Suprapubic skin (tissue), 4 donors: Measurements from ENCODE around the gene RAPGEFL1. TPM values are rescaled to one million over a fixed set of nuclear protein-coding genes. Genes with fewer than 3 reads are reported as not detected.

ENCODE experiments used
- DNase-seq, 2 donors: peaks; one replicate each; pipeline ENCODE4 v3.0.0-alpha.2; 2019; ENCODE audit warnings: low spot score in 2 of 2
- H3K27ac ChIP-seq: fragments of 200-600 bp; sonication (generic); one replicate; pipeline ENCODE4 v1.5.1; 2019
- H3K27me3 ChIP-seq: fragments of 200-600 bp; sonication (generic); one replicate; pipeline ENCODE4 v1.5.1; 2019
- H3K36me3 ChIP-seq: fragments of 200-600 bp; sonication (generic); one replicate; pipeline ENCODE4 v1.5.1; 2019
- H3K4me1 ChIP-seq: fragments of 200-600 bp; sonication (generic); one replicate; pipeline ENCODE4 v1.5.1; 2019
- H3K4me3 ChIP-seq: fragments of 200-600 bp; sonication (generic); one replicate; pipeline ENCODE4 v1.5.1; 2019; ENCODE audit warnings: mild to moderate bottlenecking
- H3K9me3 ChIP-seq: fragments of 200-600 bp; sonication (generic); one replicate; pipeline ENCODE4 v1.5.1; 2019
- EP300 ChIP-seq: sonication (generic); formaldehyde crosslinking; IDR thresholded peaks from one replicate; pipeline ENCODE4 v1.6.1; 2017; ENCODE audit warnings: antibody characterized with exemption
- POLR2A ChIP-seq, 2 donors: fragments of 450-650 bp; IDR thresholded peaks; one replicate each; pipeline ENCODE4 v1.6.1; 2017; ENCODE audit warnings: antibody characterized with exemption in 2 of 2, mild to moderate bottlenecking in 2 of 2, moderate library complexity in 2 of 2
- POLR2AphosphoS5 ChIP-seq, 3 donors: sonication (generic); formaldehyde crosslinking; IDR thresholded peaks; one replicate each; pipeline ENCODE4 v1.6.1; 2017; ENCODE audit warnings: antibody characterized with exemption in 3 of 3
- WGBS: methylation state at CpG from one replicate; pipeline ENCODE4 v1.1.5; 2018; 5-methylcytosine and 5-hydroxymethylcytosine counted together
- total RNA-seq, 4 donors: library from RNA; depleted of rRNA; stranded (reverse); fragments of >200 nt; gene quantifications; one replicate each; pipeline ENCODE4 v1.1.0, GENCODE V29; 2016
- TF ChIP-seq, protein P1 (sequence below), 2 donors: fragments of 200-600 bp in 1 of 2; fragments of 450-650 bp in 1 of 2; sonication (generic) in 1 of 2; IDR thresholded peaks; one replicate each; pipeline ENCODE4 v1.5.1; 2016 to 2019; ENCODE audit warnings: antibody characterized with exemption in 2 of 2, mild to moderate bottlenecking in 1 of 2, moderate library complexity in 1 of 2

Gene RAPGEFL1
- total RNA-seq, 4 donors from 2014 or later: 221 to 547 (median 297) TPM

DNA sequence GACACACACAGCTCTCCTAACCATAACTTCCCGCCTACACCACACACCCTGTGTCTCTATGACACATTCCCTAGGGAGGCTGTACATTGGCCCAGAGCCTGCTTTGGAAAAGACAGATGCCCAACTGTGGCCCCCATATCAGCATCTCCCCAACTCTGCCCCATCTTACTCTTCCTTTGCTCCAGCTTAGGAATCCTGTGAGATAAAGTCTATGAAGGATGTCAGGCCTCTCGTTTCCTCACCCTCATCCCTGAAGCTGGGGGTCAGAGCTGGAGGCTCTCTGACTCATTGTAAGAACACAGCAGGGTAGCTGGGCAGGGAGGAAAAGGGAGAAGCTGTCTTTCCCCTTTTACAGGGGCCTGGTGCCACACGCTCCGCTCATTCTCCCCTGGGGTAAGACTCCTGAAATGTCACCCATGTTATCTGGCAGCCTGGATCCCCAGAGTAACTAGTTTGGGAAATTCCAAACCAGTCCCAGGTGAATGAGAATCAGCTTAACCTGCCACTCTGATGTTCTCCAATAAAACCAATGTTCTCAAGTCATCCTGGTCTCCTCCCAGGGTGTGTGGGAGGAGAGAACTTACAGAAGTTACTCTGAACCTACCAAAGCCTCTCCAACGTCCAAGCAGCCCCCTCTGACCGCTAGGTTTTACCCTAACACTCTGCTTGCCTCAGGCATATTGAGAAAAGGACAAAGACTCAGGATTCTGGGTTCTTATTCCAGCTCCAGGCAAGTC is 2.8 kb downstream of the RAPGEFL1 start:
- TF ChIP-seq, protein P1, sequence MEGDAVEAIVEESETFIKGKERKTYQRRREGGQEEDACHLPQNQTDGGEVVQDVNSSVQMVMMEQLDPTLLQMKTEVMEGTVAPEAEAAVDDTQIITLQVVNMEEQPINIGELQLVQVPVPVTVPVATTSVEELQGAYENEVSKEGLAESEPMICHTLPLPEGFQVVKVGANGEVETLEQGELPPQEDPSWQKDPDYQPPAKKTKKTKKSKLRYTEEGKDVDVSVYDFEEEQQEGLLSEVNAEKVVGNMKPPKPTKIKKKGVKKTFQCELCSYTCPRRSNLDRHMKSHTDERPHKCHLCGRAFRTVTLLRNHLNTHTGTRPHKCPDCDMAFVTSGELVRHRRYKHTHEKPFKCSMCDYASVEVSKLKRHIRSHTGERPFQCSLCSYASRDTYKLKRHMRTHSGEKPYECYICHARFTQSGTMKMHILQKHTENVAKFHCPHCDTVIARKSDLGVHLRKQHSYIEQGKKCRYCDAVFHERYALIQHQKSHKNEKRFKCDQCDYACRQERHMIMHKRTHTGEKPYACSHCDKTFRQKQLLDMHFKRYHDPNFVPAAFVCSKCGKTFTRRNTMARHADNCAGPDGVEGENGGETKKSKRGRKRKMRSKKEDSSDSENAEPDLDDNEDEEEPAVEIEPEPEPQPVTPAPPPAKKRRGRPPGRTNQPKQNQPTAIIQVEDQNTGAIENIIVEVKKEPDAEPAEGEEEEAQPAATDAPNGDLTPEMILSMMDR (IDR thresholded peaks at IDR 0.05): no peak
- TF ChIP-seq EP300 (no peak), POLR2A (IDR thresholded peaks at IDR 0.05) (no peak), POLR2AphosphoS5 (IDR thresholded peaks at IDR 0.05) (no peak)
- 54% methylated on average over 6 of the region's 6 CpGs for WGBS
- no peak for DNase-seq
- H3K36me3 ChIP-seq: peaks cover 4% of the 10 kb centered on the region
- H3K4me3 ChIP-seq: peak overlapping the region; percentile 67
- H3K27me3 ChIP-seq: no peaks in the 10 kb centered on the region
- H3K4me1 ChIP-seq: peaks cover 50% of the 10 kb centered on the region
- H3K9me3 ChIP-seq: no peaks in the 10 kb centered on the region
- H3K27ac ChIP-seq: peak overlapping the region; percentile 88

- peaks cover 4% of the 10 kb centered on the region for H3K36me3 ChIP-seq
- H3K9me3 ChIP-seq: no peaks in the 10 kb centered on the region
- TF ChIP-seq POLR2AphosphoS5 (IDR thresholded peaks at IDR 0.05): peak in 1 of 3 donors; percentile 62
- no peak for TF ChIP-seq POLR2A (IDR thresholded peaks at IDR 0.05)
- no peaks in the 10 kb centered on the region for H3K27me3 ChIP-seq
- H3K4me1 ChIP-seq: peaks cover 50% of the 10 kb centered on the region
- DNase-seq: no peak
- peak overlapping the region; percentile 67 for H3K4me3 ChIP-seq
- peak overlapping the region; percentile 88 for H3K27ac ChIP-seq
- no CpG with 5 or more reads among the region's 5 CpGs for WGBS
Measured at GRCh38 chr17:40180694-40181093, 3.4 kb downstream of the RAPGEFL1 start.

DNA sequence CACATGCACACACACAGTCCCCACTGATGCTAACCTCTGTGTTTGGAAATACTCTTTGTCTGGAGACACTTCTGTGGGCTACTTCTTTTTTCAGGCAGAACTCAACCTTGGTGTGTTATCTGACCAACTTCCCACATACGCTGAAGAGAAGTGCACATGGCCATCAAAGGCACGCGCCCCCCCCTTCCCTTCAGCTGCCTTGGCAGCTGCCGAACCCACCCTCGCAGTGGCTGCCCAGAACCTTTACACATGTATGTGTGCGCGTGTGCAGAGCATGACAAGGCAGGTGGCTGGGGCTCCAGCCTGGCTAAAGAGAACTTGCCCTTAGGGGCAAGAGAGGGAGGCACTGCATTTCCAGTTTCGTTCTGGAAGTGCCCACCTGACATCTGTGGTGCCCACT is 3.9 kb downstream of the RAPGEFL1 start:
- H3K9me3 ChIP-seq: no peaks in the 10 kb centered on the region
- H3K27me3 ChIP-seq: no peaks in the 10 kb centered on the region
- no peak for TF ChIP-seq POLR2A (IDR thresholded peaks at IDR 0.05)
- TF ChIP-seq POLR2AphosphoS5 (IDR thresholded peaks at IDR 0.05): no peak
- TF ChIP-seq, protein P1 (IDR thresholded peaks at IDR 0.05): no peak
- no peak for TF ChIP-seq EP300
- 71% methylated on average over 8 of the region's 8 CpGs for WGBS
- peaks cover 4% of the 10 kb centered on the region for H3K36me3 ChIP-seq
- no peak overlapping the region for H3K4me3 ChIP-seq
- peak overlapping the region; percentile 35 for H3K27ac ChIP-seq
- H3K4me1 ChIP-seq: peaks cover 45% of the 10 kb centered on the region
- no peak for DNase-seq

GRCh38 chr17:40182606-40183005 is 5.3 kb downstream of the RAPGEFL1 start:
- DNase-seq: no peak
- Histone ChIP-seq H3K9me3 (no peaks in the 10 kb centered on the region), H3K36me3 (peaks cover 4% of the 10 kb centered on the region), H3K4me1 (peaks cover 34% of the 10 kb centered on the region), H3K27ac (no peak overlapping the region), H3K4me3 (no peak overlapping the region), H3K27me3 (no peaks in the 10 kb centered on the region)
- 75% methylated on average over 5 of the region's 6 CpGs for WGBS
- no peak for TF ChIP-seq EP300
- TF ChIP-seq, protein P1 (IDR thresholded peaks at IDR 0.05): no peak
- TF ChIP-seq POLR2AphosphoS5 (IDR thresholded peaks at IDR 0.05): no peak
- TF ChIP-seq POLR2A (IDR thresholded peaks at IDR 0.05): no peak

GRCh38 chr17:40187238-40187637 is 10.0 kb downstream of the RAPGEFL1 start:
- 91% methylated on average over 3 of the region's 3 CpGs for WGBS
- Histone ChIP-seq H3K4me3 (no peak overlapping the region), H3K4me1 (peaks cover 25% of the 10 kb centered on the region), H3K27me3 (no peaks in the 10 kb centered on the region), H3K36me3 (peaks cover 14% of the 10 kb centered on the region), H3K9me3 (no peaks in the 10 kb centered on the region), H3K27ac (no peak overlapping the region)
- DNase-seq: no peak
- no peak for TF ChIP-seq POLR2A (IDR thresholded peaks at IDR 0.05)
- no peak for TF ChIP-seq POLR2AphosphoS5 (IDR thresholded peaks at IDR 0.05)
- TF ChIP-seq, protein P1 (IDR thresholded peaks at IDR 0.05): no peak
- no peak for TF ChIP-seq EP300
